ENCODE results near the gene SLC41A1. TPM values are rescaled to one million over a fixed set of nuclear protein-coding genes. Genes with fewer than 3 reads are reported as not detected.

SLC41A1 gene
- polyA plus RNA-seq, 1 of the 3 experiments (the other 2 are of a cell fraction): 18.3 TPM

Other genes with a start within 250 kb of the SLC41A1 start
- gene ELK4, start 181.2 kb downstream of the SLC41A1 start, polyA plus RNA-seq (2012; rRNA removed): 2.6 and 3.8 TPM in 2 replicates
- 4.6 and 4.7 TPM in 2 replicates for gene SLC45A3, start 132.7 kb downstream of the SLC41A1 start, polyA plus RNA-seq (2012; rRNA removed)
- 25.4 and 35.3 TPM in 2 replicates for gene NUCKS1, start 63.0 kb downstream of the SLC41A1 start, polyA plus RNA-seq (2012; rRNA removed)
- gene RAB29, start 37.7 kb downstream of the SLC41A1 start, polyA plus RNA-seq (2012; rRNA removed): 9.2 and 9.8 TPM in 2 replicates
- gene PM20D1, start 36.9 kb upstream of the SLC41A1 start, polyA plus RNA-seq (2012; rRNA removed): not detected in 2 replicates
- not detected in 2 replicates for gene SLC26A9, start 130.3 kb upstream of the SLC41A1 start, polyA plus RNA-seq (2012; rRNA removed)
- 0.15 and 0.24 TPM in 2 replicates for gene RAB7B, start 190.2 kb upstream of the SLC41A1 start, polyA plus RNA-seq (2012; rRNA removed)
- gene CTSE, start 210.7 kb upstream of the SLC41A1 start, polyA plus RNA-seq (2012; rRNA removed): not detected in 2 replicates
- not detected in 2 replicates for gene RHEX, start 240.0 kb upstream of the SLC41A1 start, polyA plus RNA-seq (2012; rRNA removed)

Measured in SK-N-SH (cell line).